Fibroblast of lung (primary cell): ENCODE measurements around the gene CCDC27. TPM values are rescaled to one million over a fixed set of nuclear protein-coding genes. Genes with fewer than 3 reads are reported as not detected.
"Not testable (repeated sequence)": the region's sequence is repeated elsewhere in the genome, so short reads cannot be mapped to it uniquely, and the experiment has no call there.

ENCODE experiments used
- DNase-seq, 2 donors: peaks; one replicate each; pipeline versions ENCODE4 v3.0.0 to v3.0.0-alpha.2; 2010; ENCODE audit warnings: low read depth in 2 of 2
- H2AFZ ChIP-seq: 2 replicates; pipeline ENCODE4 v1.5.1; 2012; ENCODE audit warnings: low read length, control low read depth, inconsistent platforms
- H3K27ac ChIP-seq: 2 replicates; pipeline ENCODE4 v1.5.1; 2011; ENCODE audit warnings: low read length, control low read depth; ENCODE audit not compliant: insufficient read depth
- H3K27me3 ChIP-seq: 2 replicates; pipeline ENCODE4 v1.5.1; 2011; ENCODE audit warnings: mild to moderate bottlenecking, low read length; ENCODE audit not compliant: control insufficient read depth, insufficient read depth
- H3K36me3 ChIP-seq: 2 replicates; pipeline ENCODE4 v1.5.1; 2011; ENCODE audit warnings: low read length; ENCODE audit not compliant: control insufficient read depth, insufficient read depth
- H3K4me1 ChIP-seq: 2 replicates; pipeline ENCODE4 v1.5.1; 2011; ENCODE audit warnings: low read length; ENCODE audit not compliant: control insufficient read depth, insufficient read depth; ENCODE audit errors: extremely low read depth
- H3K4me2 ChIP-seq: 2 replicates; pipeline ENCODE4 v1.5.1; 2011; ENCODE audit warnings: low read length, control low read depth; ENCODE audit not compliant: insufficient read depth; ENCODE audit errors: extremely low read depth
- H3K4me3 ChIP-seq, 4 experiments: fragments of 200-600 bp in 1 of 4; sonication (generic) in 1 of 4; replicated peaks in 1 of 4; 2 replicates each; pipeline ENCODE4 v1.5.1; 2011 to 2016; ENCODE audit warnings: low read length in 4 of 4, low read depth in 3 of 4, mild to moderate bottlenecking in 3 of 4, control low read depth in 2 of 4, inconsistent platforms in 1 of 4, mixed read lengths in 1 of 4; ENCODE audit not compliant: insufficient read depth in 1 of 4; ENCODE audit errors: control extremely low read depth in 1 of 4
- H3K79me2 ChIP-seq: 2 replicates; pipeline ENCODE4 v1.5.1; 2012; ENCODE audit warnings: mild to moderate bottlenecking, low read length, inconsistent platforms; ENCODE audit not compliant: control insufficient read depth, insufficient read depth
- H3K9ac ChIP-seq: 2 replicates; pipeline ENCODE4 v1.5.1; 2011; ENCODE audit warnings: mild to moderate bottlenecking, low read length, control low read depth; ENCODE audit not compliant: insufficient read depth
- H3K9me3 ChIP-seq: 2 replicates; pipeline ENCODE4 v1.5.1; 2012; ENCODE audit warnings: low read depth, low read length; ENCODE audit not compliant: control insufficient read depth, insufficient read depth
- H4K20me1 ChIP-seq: 2 replicates; pipeline ENCODE4 v1.5.1; 2011; ENCODE audit warnings: low read length; ENCODE audit not compliant: control insufficient read depth, insufficient read depth; ENCODE audit errors: extremely low read depth
- CTCF ChIP-seq, 2 donors: IDR thresholded peaks in 1 of 2; conservative IDR thresholded peaks in 1 of 2; 1 replicate in 1 of 2; 2 replicates in 1 of 2; pipeline ENCODE4 v1.5.1; 2011 to 2012; ENCODE audit warnings: low read length in 2 of 2, control low read depth in 1 of 2, inconsistent platforms in 1 of 2, low read depth in 1 of 2, mild to moderate bottlenecking in 1 of 2
- EZH2 ChIP-seq: IDR thresholded peaks from 2 replicates; pipeline ENCODE4 v1.5.1; 2012; ENCODE audit warnings: low read length, control low read depth, mild to moderate bottlenecking; ENCODE audit errors: missing control alignments
- polyA plus RNA-seq, 2 donors: library from polyadenylated mRNA; depleted of rRNA in 1 of 2; stranded (reverse) in 1 of 2; unstranded in 1 of 2; fragments of >200 nt; gene quantifications; 2 replicates each; pipeline ENCODE4 v1.2.1, GENCODE V29; 2011 to 2012; ENCODE audit warnings: missing spikeins in 1 of 2
- total RNA-seq: library from RNA; depleted of rRNA; stranded (reverse); fragments of >200 nt; gene quantifications from 2 replicates; pipeline ENCODE4 v1.2.1, GENCODE V29; 2014

The CCDC27 gene
- total and polyA plus RNA-seq, 2 donors (not counting 1 experiment from before 2014, with no cell fraction given) = not detected

GRCh38 chr1:3722846-3723245, 29.4 kb upstream of the CCDC27 start:
- TF ChIP-seq CTCF (conservative IDR thresholded peaks at IDR 0.05 in 1 of 2, IDR thresholded peaks at IDR 0.05 in 1 of 2; ENCODE audit: low read depth in 1 of 2, low read length in 2 of 2) (no peak), EZH2 (no peak)
- no peak for DNase-seq

DNA sequence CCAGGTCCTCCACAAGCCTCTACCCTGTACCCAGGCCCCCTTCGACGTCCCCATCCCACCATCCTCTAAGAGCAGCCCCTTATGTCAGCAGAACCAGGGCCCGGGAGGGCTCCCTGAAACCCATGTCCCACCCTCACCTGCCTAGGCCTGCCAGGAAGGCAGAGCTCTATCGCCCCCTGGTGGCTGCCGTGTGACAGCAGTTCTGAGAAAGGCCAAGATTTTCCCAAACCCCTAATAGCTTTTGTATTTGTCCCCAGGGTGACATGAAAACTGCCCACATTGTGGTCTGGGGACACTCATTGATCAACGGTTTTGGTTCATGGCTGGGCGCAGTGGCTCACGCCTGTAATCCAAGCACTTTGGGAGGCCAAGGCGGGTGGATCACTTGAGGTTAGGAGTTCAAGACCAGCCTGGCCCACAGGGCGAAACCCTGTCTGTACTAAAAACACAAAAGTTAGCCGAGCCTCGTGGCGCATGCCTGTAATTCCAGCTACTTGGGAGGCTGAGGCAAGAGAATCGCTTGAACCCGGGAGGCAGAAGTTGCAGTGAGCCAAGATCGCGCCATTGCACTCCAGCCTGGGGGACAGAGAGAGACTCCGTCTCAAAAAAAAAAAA, 27.7 kb upstream of the CCDC27 start:
- not testable (repeated sequence) for H3K79me2 ChIP-seq, H3K36me3 ChIP-seq, H4K20me1 ChIP-seq, H3K9me3 ChIP-seq, H3K4me1 ChIP-seq, H3K27me3 ChIP-seq, H3K4me3 ChIP-seq, H3K4me2 ChIP-seq, H2AFZ ChIP-seq, H3K27ac ChIP-seq, H3K9ac ChIP-seq
- DNase-seq = peak; percentile 22 to 49
- TF ChIP-seq CTCF (conservative IDR thresholded peaks at IDR 0.05 in 1 of 2, IDR thresholded peaks at IDR 0.05 in 1 of 2; ENCODE audit: low read depth in 1 of 2, low read length in 2 of 2) = peak; percentile 95 to 97

More at GRCh38 chr1:3722846-3723245, 29.4 kb upstream of the CCDC27 start:
- no peak overlapping the region for H3K9ac ChIP-seq
- no peaks in the 10 kb centered on the region for H3K36me3 ChIP-seq
- H3K9me3 ChIP-seq = no peaks in the 10 kb centered on the region
- H2AFZ ChIP-seq = no peak overlapping the region
- H4K20me1 ChIP-seq = no peaks in the 10 kb centered on the region
- H3K27ac ChIP-seq = no peak overlapping the region
- H3K27me3 ChIP-seq = no peaks in the 10 kb centered on the region
- no peaks in the 10 kb centered on the region for H3K79me2 ChIP-seq
- H3K4me3 ChIP-seq = no peak overlapping the region
- H3K4me2 ChIP-seq = no peak overlapping the region
- H3K4me1 ChIP-seq = no peaks in the 10 kb centered on the region

DNA sequence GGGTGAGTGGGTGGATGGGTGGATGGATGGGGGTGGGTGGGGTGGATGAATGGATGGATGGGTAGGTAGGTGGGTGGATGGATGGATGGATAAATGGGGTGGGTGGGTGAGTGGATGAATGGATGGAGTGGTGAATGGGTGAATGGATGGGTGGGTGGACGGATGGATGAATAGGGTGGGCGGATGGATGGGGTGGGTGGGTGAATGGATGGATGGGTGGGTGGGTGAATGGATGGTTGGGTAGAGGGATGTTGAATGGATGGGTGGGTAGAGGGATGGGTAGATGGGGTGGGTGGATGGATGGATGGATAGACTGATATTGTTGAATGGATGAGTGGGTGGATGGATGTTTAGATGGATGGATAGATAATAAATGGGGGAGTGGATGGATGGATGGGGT, 26.9 kb upstream of the CCDC27 start:
- Histone ChIP-seq H3K4me1 (no peaks in the 10 kb centered on the region), H3K9ac (no peak overlapping the region), H3K9me3 (no peaks in the 10 kb centered on the region), H4K20me1 (no peaks in the 10 kb centered on the region), H3K79me2 (no peaks in the 10 kb centered on the region), H3K36me3 (no peaks in the 10 kb centered on the region), H3K27ac (no peak overlapping the region), H3K27me3 (no peaks in the 10 kb centered on the region), H3K4me2 (no peak overlapping the region), H3K4me3 (no peak overlapping the region), H2AFZ (no peak overlapping the region)
- TF ChIP-seq CTCF (conservative IDR thresholded peaks at IDR 0.05 in 1 of 2, IDR thresholded peaks at IDR 0.05 in 1 of 2; ENCODE audit: low read depth in 1 of 2, low read length in 2 of 2) = no peak
- no peak for TF ChIP-seq EZH2
- DNase-seq = no peak
